C4-2B (cell line): ENCODE measurements around the gene LCN2.

Experiments used
- ZFX ChIP-seq: fragments of 450-650 bp; IDR thresholded peaks from 2 replicates; pipeline ENCODE4 v1.6.1; 2017
- TF ChIP-seq, protein P1 (sequence below): fragments of 450-650 bp; conservative IDR thresholded peaks from 2 replicates; pipeline ENCODE4 v1.5.1; 2017; ENCODE audit warnings: mild to moderate bottlenecking

DNA sequence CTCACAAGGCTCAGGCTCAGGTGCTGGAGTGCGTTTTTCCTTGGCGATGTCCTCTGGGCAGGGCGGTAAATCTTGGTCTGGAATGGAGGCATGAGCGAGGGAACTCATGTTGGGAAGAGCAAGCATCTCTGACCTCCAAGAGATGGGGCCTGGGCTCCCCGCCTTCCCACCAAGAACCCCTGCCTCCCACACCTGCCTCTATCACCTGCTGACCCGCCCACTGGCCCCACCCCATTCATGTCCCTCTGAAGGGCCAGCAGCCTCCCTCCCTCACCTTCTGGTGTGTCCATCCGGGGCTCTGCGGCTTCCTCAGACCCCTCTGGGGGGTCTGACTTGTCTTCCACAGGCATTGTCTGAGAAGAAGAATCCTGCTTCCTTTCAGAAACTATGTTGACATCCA is 31.2 kb downstream of the LCN2 start:
- TF ChIP-seq, protein P1, sequence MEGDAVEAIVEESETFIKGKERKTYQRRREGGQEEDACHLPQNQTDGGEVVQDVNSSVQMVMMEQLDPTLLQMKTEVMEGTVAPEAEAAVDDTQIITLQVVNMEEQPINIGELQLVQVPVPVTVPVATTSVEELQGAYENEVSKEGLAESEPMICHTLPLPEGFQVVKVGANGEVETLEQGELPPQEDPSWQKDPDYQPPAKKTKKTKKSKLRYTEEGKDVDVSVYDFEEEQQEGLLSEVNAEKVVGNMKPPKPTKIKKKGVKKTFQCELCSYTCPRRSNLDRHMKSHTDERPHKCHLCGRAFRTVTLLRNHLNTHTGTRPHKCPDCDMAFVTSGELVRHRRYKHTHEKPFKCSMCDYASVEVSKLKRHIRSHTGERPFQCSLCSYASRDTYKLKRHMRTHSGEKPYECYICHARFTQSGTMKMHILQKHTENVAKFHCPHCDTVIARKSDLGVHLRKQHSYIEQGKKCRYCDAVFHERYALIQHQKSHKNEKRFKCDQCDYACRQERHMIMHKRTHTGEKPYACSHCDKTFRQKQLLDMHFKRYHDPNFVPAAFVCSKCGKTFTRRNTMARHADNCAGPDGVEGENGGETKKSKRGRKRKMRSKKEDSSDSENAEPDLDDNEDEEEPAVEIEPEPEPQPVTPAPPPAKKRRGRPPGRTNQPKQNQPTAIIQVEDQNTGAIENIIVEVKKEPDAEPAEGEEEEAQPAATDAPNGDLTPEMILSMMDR = no peak
- TF ChIP-seq ZFX = no peak
